ENCODE results near the gene IHH. TPM values are rescaled to one million over a fixed set of nuclear protein-coding genes. Genes with fewer than 3 reads are reported as not detected.
A peak's percentile ranks its signal among the peaks of the same experiment; 100 is the strongest.

The IHH gene
- total and polyA plus RNA-seq, 3 experiments from 2014 or later = not detected

DNA sequence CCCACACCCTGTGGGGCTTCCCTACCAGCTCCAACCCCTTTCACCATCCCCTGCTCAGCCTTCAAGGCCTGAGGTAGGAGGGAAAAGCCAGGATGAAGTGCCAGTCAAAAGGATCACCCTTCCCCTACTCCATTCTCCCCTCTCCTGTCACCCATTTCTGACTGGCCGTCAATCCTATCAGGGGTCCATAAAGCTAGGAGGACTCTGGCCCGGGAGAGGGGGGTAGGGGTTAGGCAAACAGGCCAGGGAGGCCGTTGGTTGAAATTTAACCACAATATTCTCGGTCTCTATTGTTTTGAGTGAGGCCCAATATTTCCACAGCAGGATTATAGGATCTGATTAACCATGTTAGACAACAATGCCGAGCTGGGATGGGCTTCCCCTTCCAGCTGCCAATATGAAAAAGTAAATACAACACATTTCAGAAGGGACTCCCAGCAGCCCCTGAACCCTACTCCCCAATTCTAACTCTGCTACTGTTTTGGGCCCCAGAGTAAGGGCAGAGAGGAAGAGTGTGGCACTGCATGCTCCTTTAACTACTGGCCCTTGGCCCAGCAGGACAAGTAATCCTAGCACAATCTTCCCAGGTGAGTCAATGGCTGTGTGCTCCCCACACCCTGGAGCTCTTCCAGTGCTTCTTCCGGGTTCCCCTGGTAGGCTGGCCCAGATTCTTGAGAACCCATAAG is 10.6 kb upstream of the IHH start:
- no peaks in the 10 kb centered on the region for H3K9me3 ChIP-seq (ENCODE audit: low read length)
- H3K27me3 ChIP-seq (ENCODE audit: insufficient read depth, low read length, poor library complexity, severe bottlenecking) = no peaks in the 10 kb centered on the region
- ChIA-PET CTCF (interaction anchor here (1.0 to 9.2 kb wide), 4 partner anchors 12 to 84 kb away, joined by 3 to 59 read pairs (median 3); partner anchors contain the start of gene IHH), POLR2A (interaction anchor here (1.0 kb wide), 1 partner anchor 10 kb away, joined by 3 read pairs; no protein-coding TSS in a partner anchor)
- Mint-ChIP-seq H3K9me3 (no peaks in the 10 kb centered on the region), H3K36me3 (peaks cover 0 to 27% (median 5%) of the 10 kb centered on the region in 3 donors), H3K27me3 (no peaks in the 10 kb centered on the region), H3K27ac (peak overlapping the region in 1 of 8 donors; percentile 74), H3K4me1 (no peaks in the 10 kb centered on the region), H3K4me3 (no peak overlapping the region)
- H3K36me3 ChIP-seq (ENCODE audit: insufficient read depth, low read length) = no peaks in the 10 kb centered on the region
- H3K4me1 ChIP-seq (ENCODE audit: insufficient read depth, low read length) = no peaks in the 10 kb centered on the region
- no peak overlapping the region for H3K27ac ChIP-seq (ENCODE audit: low read depth, low read length)
- H3K4me3 ChIP-seq (ENCODE audit: low read length) = no peak overlapping the region
- DNase-seq = no peak

- no peaks in the 10 kb centered on the region for H3K36me3 ChIP-seq (ENCODE audit: insufficient read depth, low read length)
- Mint-ChIP-seq H3K4me3 (no peak overlapping the region), H3K9me3 (no peaks in the 10 kb centered on the region), H3K27me3 (peaks cover 17 to 33% of the 10 kb centered on the region in 2 donors), H3K27ac (no peak overlapping the region), H3K36me3 (peaks cover 0 to 4% (median 0%) of the 10 kb centered on the region in 3 donors), H3K4me1 (peaks cover 3 to 9% (median 4%) of the 10 kb centered on the region in 3 donors)
- peaks cover 10% of the 10 kb centered on the region for H3K27me3 ChIP-seq (ENCODE audit: insufficient read depth, low read length, poor library complexity, severe bottlenecking)
- DNase-seq = no peak
- no peak overlapping the region for H3K27ac ChIP-seq (ENCODE audit: low read depth, low read length)
- ChIA-PET POLR2A (no interaction called here), CTCF (interaction anchor here (0.6 to 1.3 kb wide), 3 partner anchors 9 to 230 kb away, joined by 3 to 5 read pairs (median 3); no protein-coding TSS in a partner anchor)
- H3K9me3 ChIP-seq (ENCODE audit: low read length) = no peaks in the 10 kb centered on the region
- H3K4me1 ChIP-seq (ENCODE audit: insufficient read depth, low read length) = no peaks in the 10 kb centered on the region
- no peak overlapping the region for H3K4me3 ChIP-seq (ENCODE audit: low read length)
These were observed 4.8 kb upstream of the IHH start for GRCh38 chr2:219065484-219065883.

DNA sequence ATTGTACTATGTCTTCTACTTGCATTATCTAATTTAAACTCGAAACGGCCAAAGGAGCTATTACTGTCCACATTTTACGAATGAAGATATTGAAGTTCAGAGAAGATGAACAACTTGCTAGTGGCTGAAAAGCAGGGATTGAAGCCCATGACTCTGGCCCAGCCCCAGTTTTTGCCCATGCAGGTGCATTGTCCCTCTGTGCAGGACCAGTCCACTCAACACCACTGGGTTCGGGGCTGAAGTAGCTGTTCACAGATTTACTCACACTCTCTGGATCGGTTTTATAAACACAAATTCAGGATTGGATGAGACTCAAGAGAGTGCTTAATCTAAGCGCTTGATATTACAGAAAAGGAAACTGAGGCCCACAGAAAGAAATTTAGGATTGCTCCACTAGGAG is 1.4 kb upstream of the IHH start:
- Mint-ChIP-seq H3K9me3 (no peaks in the 10 kb centered on the region), H3K4me1 (peaks cover 12 to 30% (median 21%) of the 10 kb centered on the region in 3 donors), H3K4me3 (peak overlapping the region in 1 of 7 donors; percentile 47), H3K27ac (no peak overlapping the region), H3K36me3 (peaks cover 0 to 2% (median 0%) of the 10 kb centered on the region in 3 donors), H3K27me3 (peaks cover 40 to 58% of the 10 kb centered on the region in 2 donors)
- peaks cover 32% of the 10 kb centered on the region for H3K27me3 ChIP-seq (ENCODE audit: insufficient read depth, low read length, poor library complexity, severe bottlenecking)
- no peak overlapping the region for H3K4me3 ChIP-seq (ENCODE audit: low read length)
- ChIA-PET CTCF (interaction anchor here (1.0 to 5.5 kb wide), 3 partner anchors 10 to 233 kb away, joined by 3 to 59 read pairs (median 26); no protein-coding TSS in a partner anchor), POLR2A (no interaction called here)
- no peaks in the 10 kb centered on the region for H3K36me3 ChIP-seq (ENCODE audit: insufficient read depth, low read length)
- no peaks in the 10 kb centered on the region for H3K9me3 ChIP-seq (ENCODE audit: low read length)
- no peak for DNase-seq
- H3K27ac ChIP-seq (ENCODE audit: low read depth, low read length) = no peak overlapping the region
- H3K4me1 ChIP-seq (ENCODE audit: insufficient read depth, low read length) = peaks cover 21% of the 10 kb centered on the region

GRCh38 chr2:219059725-219060682 is 717 bp downstream of the IHH start:
- Histone ChIP-seq H3K4me1 (ENCODE audit: insufficient read depth, low read length) (peaks cover 21% of the 10 kb centered on the region), H3K9me3 (ENCODE audit: low read length) (no peaks in the 10 kb centered on the region), H3K36me3 (ENCODE audit: insufficient read depth, low read length) (no peaks in the 10 kb centered on the region), H3K27ac (ENCODE audit: low read depth, low read length) (no peak overlapping the region), H3K27me3 (ENCODE audit: insufficient read depth, low read length, poor library complexity, severe bottlenecking) (peaks cover 39% of the 10 kb centered on the region), H3K4me3 (ENCODE audit: low read length) (no peak overlapping the region)
- ChIA-PET POLR2A (no interaction called here), CTCF (interaction anchor here (1.1 to 5.5 kb wide), 7 partner anchors 10 to 235 kb away, joined by 3 to 70 read pairs (median 27); partner anchors contain the start of genes CFAP65 and NHEJ1)
- H3K9me3 Mint-ChIP-seq = no peaks in the 10 kb centered on the region
- peaks cover 12 to 30% (median 23%) of the 10 kb centered on the region in 3 donors for H3K4me1 Mint-ChIP-seq
- peaks cover 50 to 71% of the 10 kb centered on the region in 2 donors for H3K27me3 Mint-ChIP-seq
- no peak for DNase-seq
- H3K4me3 Mint-ChIP-seq = peak overlapping the region; percentile 38 to 67 (median 56)
- peaks cover 0 to 2% (median 0%) of the 10 kb centered on the region in 3 donors for H3K36me3 Mint-ChIP-seq
- peak overlapping the region in 1 of 8 donors; percentile 43 for H3K27ac Mint-ChIP-seq

- no peak overlapping the region for H3K27ac ChIP-seq (ENCODE audit: low read depth, low read length)
- no peak for DNase-seq
- Mint-ChIP-seq H3K4me3 (peak overlapping the region in 6 of 7 donors; percentile 19 to 67 (median 54)), H3K27me3 (peaks cover 53 to 74% of the 10 kb centered on the region in 2 donors), H3K4me1 (peaks cover 12 to 30% (median 23%) of the 10 kb centered on the region in 3 donors), H3K9me3 (no peaks in the 10 kb centered on the region), H3K36me3 (peaks cover 0 to 2% (median 0%) of the 10 kb centered on the region in 3 donors), H3K27ac (no peak overlapping the region)
- H3K4me3 ChIP-seq (ENCODE audit: low read length) = no peak overlapping the region
- POLR2A ChIA-PET = no interaction called here
- CTCF ChIA-PET = interaction anchor here (1.1 to 5.5 kb wide), 10 partner anchors 9 to 236 kb away, joined by 3 to 70 read pairs (median 18); partner anchors contain the start of genes CFAP65 and NHEJ1
- no peaks in the 10 kb centered on the region for H3K36me3 ChIP-seq (ENCODE audit: insufficient read depth, low read length)
- peaks cover 39% of the 10 kb centered on the region for H3K27me3 ChIP-seq (ENCODE audit: insufficient read depth, low read length, poor library complexity, severe bottlenecking)
- H3K4me1 ChIP-seq (ENCODE audit: insufficient read depth, low read length) = peaks cover 21% of the 10 kb centered on the region
- H3K9me3 ChIP-seq (ENCODE audit: low read length) = no peaks in the 10 kb centered on the region
These were observed 1.4 kb downstream of the IHH start for GRCh38 chr2:219059375-219059724.

- Histone ChIP-seq H3K27me3 (ENCODE audit: insufficient read depth, low read length, poor library complexity, severe bottlenecking) (peaks cover 39% of the 10 kb centered on the region), H3K36me3 (ENCODE audit: insufficient read depth, low read length) (no peaks in the 10 kb centered on the region), H3K4me3 (ENCODE audit: low read length) (no peak overlapping the region), H3K27ac (ENCODE audit: low read depth, low read length) (no peak overlapping the region), H3K4me1 (ENCODE audit: insufficient read depth, low read length) (peaks cover 21% of the 10 kb centered on the region), H3K9me3 (ENCODE audit: low read length) (no peaks in the 10 kb centered on the region)
- Mint-ChIP-seq H3K36me3 (peaks cover 0 to 2% (median 0%) of the 10 kb centered on the region in 3 donors), H3K4me3 (peak overlapping the region in 3 of 7 donors; percentile 52 to 73 (median 57)), H3K9me3 (no peaks in the 10 kb centered on the region), H3K27ac (no peak overlapping the region), H3K4me1 (peaks cover 12 to 30% (median 23%) of the 10 kb centered on the region in 3 donors), H3K27me3 (peaks cover 53 to 74% of the 10 kb centered on the region in 2 donors)
- no peak for DNase-seq
- ChIA-PET POLR2A (interaction anchor here (0.8 kb wide), 1 partner anchor 98 kb away, joined by 3 read pairs; no protein-coding TSS in a partner anchor), CTCF (interaction anchor here (0.7 to 5.5 kb wide), 37 partner anchors 8 to 384 kb away, joined by 3 to 70 read pairs (median 5); partner anchors contain the start of genes CFAP65, DNAJB2 and NHEJ1)
These were observed 2.0 kb downstream of the IHH start for GRCh38 chr2:219058541-219059374.
